A549 (cell line): ENCODE data around the gene TIMP3. TPM values are rescaled to one million over a fixed set of nuclear protein-coding genes. Genes with fewer than 3 reads are reported as not detected.

Experiments
- ATAC-seq, 2 experiments: fragments of 200-7000 bp in 1 of 2; fragments of >200 bp in 1 of 2; cut with Nextera tagmentation in 1 of 2; cut with Tn5 transposase in 1 of 2; 3 replicates each; pipeline versions ENCODE4 v1.8.0 to v1.9.1; 2018 to 2020; ENCODE audit warnings: mild to moderate bottlenecking in 1 of 2, moderate library complexity in 1 of 2
- CTCF ChIA-PET: fragments of 300-600 bp; sonication (Branson Sonifier 250); formaldehyde crosslinking; extraction: SDS; loops from one replicate; lab custom pipeline; 2021; ENCODE audit warnings: antibody characterized with exemption, inconsistent platforms; lab: Yijun Ruan, JAX
- POLR2A ChIA-PET: fragments of 350-600 bp; formaldehyde crosslinking; extraction: SDS; loops from one replicate; lab custom pipeline; 2021; ENCODE audit warnings: antibody characterized with exemption, inconsistent platforms; lab: Yijun Ruan, JAX
- DNase-seq, 2 experiments: peaks; one replicate each; pipeline versions ENCODE4 v3.0.0 to v3.0.0-alpha.2; 2011 to 2016; ENCODE audit warnings: low read depth in 1 of 2, low spot score in 1 of 2
- FAIRE-seq: peaks from 2 replicates; lab custom pipeline; 2011; peaks lifted over from hg19 to GRCh38; lab: Jason Lieb, UNC
- H3K27ac ChIP-seq, 2 experiments: fragments of >200 bp; sonication (Bioruptor Twin); formaldehyde crosslinking; 3 replicates each; pipeline ENCODE4 v1.5.1; 2016 to 2017
- H3K4me1 ChIP-seq: fragments of >200 bp; sonication (Bioruptor Twin); formaldehyde crosslinking; 3 replicates; pipeline ENCODE4 v1.6.1; 2016
- H3K4me2 ChIP-seq: fragments of >200 bp; sonication (Bioruptor Twin); formaldehyde crosslinking; 3 replicates; pipeline ENCODE4 v1.6.1; 2016
- H3K4me3 ChIP-seq: fragments of >200 bp; sonication (Bioruptor Twin); formaldehyde crosslinking; 3 replicates; pipeline ENCODE4 v1.5.1; 2016
- H3K9me3 ChIP-seq: fragments of >200 bp; sonication (Bioruptor Twin); formaldehyde crosslinking; 3 replicates; pipeline ENCODE4 v1.6.1; 2016
- ATOH8 ChIP-seq: fragments of 250-450 bp; sonication (Bioruptor Pico); IDR thresholded peaks from 2 replicates; pipeline ENCODE4 v1.5.0; 2020; ENCODE audit warnings: low read depth, mild to moderate bottlenecking, moderate library complexity
- CHD4 ChIP-seq: fragments of 200-600 bp; sonication (generic); IDR thresholded peaks from 2 replicates; pipeline ENCODE4 v1.6.1; 2016; ENCODE audit warnings: antibody characterized with exemption, mild to moderate bottlenecking, borderline replicate concordance
- CTCF ChIP-seq: fragments of >200 bp; sonication (Bioruptor Twin); formaldehyde crosslinking; IDR thresholded peaks from 3 replicates; pipeline ENCODE4 v1.5.1; 2016
- FOSL2 ChIP-seq, 2 experiments: fragments of 450-650 bp in 1 of 2; fragments of >200 bp in 1 of 2; sonication (Bioruptor Twin) in 1 of 2; formaldehyde crosslinking; IDR thresholded peaks; 2 replicates each; pipeline versions ENCODE4 v1.5.0 to v1.6.1; 2016 to 2020; ENCODE audit warnings: mild to moderate bottlenecking in 1 of 2, moderate library complexity in 1 of 2
- HDAC2 ChIP-seq: fragments of 200-600 bp; sonication (generic); IDR thresholded peaks from 2 replicates; pipeline ENCODE4 v1.6.1; 2016
- HES2 ChIP-seq: fragments of >200 bp; sonication (Bioruptor Twin); formaldehyde crosslinking; IDR thresholded peaks from 2 replicates; pipeline ENCODE4 v1.6.1; 2016
- HEYL ChIP-seq: fragments of 250-450 bp; sonication (Bioruptor Pico); IDR thresholded peaks from 2 replicates; pipeline ENCODE4 v1.8.0; 2021; ENCODE audit warnings: mild to moderate bottlenecking, moderate library complexity
- HOXA7 ChIP-seq: fragments of 250-450 bp; sonication (Bioruptor Pico); IDR thresholded peaks from 2 replicates; pipeline ENCODE4 v1.5.0; 2020; ENCODE audit warnings: mild to moderate bottlenecking, moderate library complexity
- HOXB5 ChIP-seq: fragments of 250-450 bp; sonication (Bioruptor Pico); IDR thresholded peaks from 2 replicates; pipeline ENCODE4 v1.5.0; 2020; ENCODE audit warnings: mild to moderate bottlenecking, moderate library complexity
- KDM1A ChIP-seq: fragments of 200-600 bp; sonication (generic); IDR thresholded peaks from 2 replicates; pipeline ENCODE4 v1.6.1; 2016; ENCODE audit warnings: low read depth, mild to moderate bottlenecking
- MAFK ChIP-seq: fragments of 450-650 bp; IDR thresholded peaks from 2 replicates; pipeline ENCODE4 v1.6.1; 2014; ENCODE audit not compliant: partially characterized antibody
- MYC ChIP-seq: IDR thresholded peaks from 2 replicates; pipeline ENCODE4 v1.6.1; 2012; ENCODE audit warnings: mild to moderate bottlenecking, inconsistent platforms, low read length, improper control_type of control experiment, borderline replicate concordance
- NPAS2 ChIP-seq: fragments of 250-450 bp; sonication (Bioruptor Pico); IDR thresholded peaks from 2 replicates; pipeline ENCODE4 v1.8.0; 2022; ENCODE audit warnings: mild to moderate bottlenecking, moderate library complexity, borderline replicate concordance
- POLR2A ChIP-seq: IDR thresholded peaks from 2 replicates; pipeline ENCODE4 v1.6.1; 2012; ENCODE audit warnings: mild to moderate bottlenecking, low read length
- POLR2AphosphoS2 ChIP-seq: conservative IDR thresholded peaks from 2 replicates; pipeline ENCODE4 v1.6.1; 2012; ENCODE audit warnings: low read length, improper control_type of control experiment, inconsistent platforms
- RAD21 ChIP-seq, 2 experiments: fragments of >200 bp in 1 of 2; sonication (Bioruptor Twin) in 1 of 2; formaldehyde crosslinking in 1 of 2; IDR thresholded peaks in 1 of 2; conservative IDR thresholded peaks in 1 of 2; 2 replicates in 1 of 2; 3 replicates in 1 of 2; pipeline ENCODE4 v1.6.1; 2012 to 2018; ENCODE audit warnings: inconsistent platforms in 1 of 2
- TFCP2L1 ChIP-seq: fragments of 250-450 bp; sonication (Bioruptor Pico); IDR thresholded peaks from 2 replicates; pipeline ENCODE4 v1.5.0; 2021; ENCODE audit warnings: mild to moderate bottlenecking
- WGBS: methylation state at CpG from one replicate; pipeline ENCODE4 v1.1.6; 2017; ENCODE audit errors: missing lambda C conversion rate; 5-methylcytosine and 5-hydroxymethylcytosine counted together
- polyA plus RNA-seq, 4 experiments: library from polyadenylated mRNA; depleted of rRNA in 3 of 4; stranded (reverse); fragments of >200 nt; fragmentation: RNase III in 1 of 4; extraction: RNeasy Plus Mini Kit Qiagen cat#74134 plus additional on column Dnase treatment in 1 of 4; gene quantifications; 2 replicates in 3 of 4; 3 replicates in 1 of 4; pipeline ENCODE4 v1.2.3, GENCODE V29; 2011 to 2017

Gene TIMP3
- polyA plus RNA-seq, 2 of the 4 experiments (the other 2 are of a cell fraction), result 1.4 to 1.7 TPM

- H3K4me3 ChIP-seq, result no peak overlapping the region
- H3K4me1 ChIP-seq, result no peaks in the 10 kb centered on the region
- TF ChIP-seq HOXA7 (CRISPR knock-in tag) (no peak), NPAS2 (CRISPR knock-in tag) (no peak), CHD4 (no peak), HDAC2 (no peak), HES2 (no peak)
- DNase-seq, result no peak
- no peak for ATAC-seq
- no peak overlapping the region for H3K27ac ChIP-seq
- H3K4me2 ChIP-seq, result no peak overlapping the region
- ChIA-PET POLR2A (no interaction called here), CTCF (interaction anchor here (1.0 kb wide), 1 partner anchor 16 kb away, joined by 4 read pairs; no protein-coding TSS in a partner anchor)
- no peaks in the 10 kb centered on the region for H3K9me3 ChIP-seq
- 38% methylated on average over 5 of the region's 5 CpGs for WGBS
- FAIRE-seq, result no peak
Measured at GRCh38 chr22:32814285-32814860, 12.9 kb downstream of the TIMP3 start.

GRCh38 chr22:32815059-32815458, 13.6 kb downstream of the TIMP3 start:
- POLR2A ChIA-PET, result no interaction called here
- TF ChIP-seq RAD21 (conservative IDR thresholded peaks at IDR 0.05 in 1 of 2, IDR thresholded peaks at IDR 0.05 in 1 of 2) (no peak), TFCP2L1 (CRISPR knock-in tag) (no peak), POLR2A (no peak), ATOH8 (CRISPR knock-in tag) (no peak), HOXB5 (no peak), MYC (no peak)

GRCh38 chr22:32815943-32816342, 14.4 kb downstream of the TIMP3 start:
- ATAC-seq (no peak), DNase-seq (no peak), FAIRE-seq (no peak)
- H3K27ac ChIP-seq, result no peak overlapping the region
- H3K4me1 ChIP-seq, result no peaks in the 10 kb centered on the region
- H3K4me3 ChIP-seq, result no peak overlapping the region
- no peaks in the 10 kb centered on the region for H3K9me3 ChIP-seq
- ChIA-PET CTCF (interaction anchor here (1.0 to 1.8 kb wide), 3 partner anchors 20 to 286 kb away, joined by 3 to 6 read pairs (median 4); no protein-coding TSS in a partner anchor), POLR2A (no interaction called here)
- TF ChIP-seq HEYL (CRISPR knock-in tag) (no peak), KDM1A (no peak), ATOH8 (CRISPR knock-in tag) (no peak), CTCF (no peak), POLR2AphosphoS2 (no peak), MAFK (no peak), CHD4 (no peak), FOSL2 (IDR thresholded peaks at IDR 0.05) (no peak), FOSL2 (CRISPR knock-in tag; IDR thresholded peaks at IDR 0.05) (no peak)
- 44% methylated on average over 5 of the region's 6 CpGs for WGBS
- H3K4me2 ChIP-seq, result no peak overlapping the region

More at GRCh38 chr22:32815059-32815458, 13.6 kb downstream of the TIMP3 start:
- Histone ChIP-seq H3K9me3 (no peaks in the 10 kb centered on the region), H3K4me3 (no peak overlapping the region), H3K27ac (no peak overlapping the region), H3K4me2 (no peak overlapping the region), H3K4me1 (no peaks in the 10 kb centered on the region)
- CTCF ChIA-PET, result interaction anchor here (1.0 to 1.8 kb wide), 4 partner anchors 16 to 286 kb away, joined by 3 to 6 read pairs (median 4); no protein-coding TSS in a partner anchor
- DNase-seq, result no peak
- no peak for ATAC-seq
- WGBS, result 54% methylated on average over 4 of the region's 4 CpGs
- FAIRE-seq, result no peak
